ENCODE data around the gene APOC1.

Gene APOC1

DNA sequence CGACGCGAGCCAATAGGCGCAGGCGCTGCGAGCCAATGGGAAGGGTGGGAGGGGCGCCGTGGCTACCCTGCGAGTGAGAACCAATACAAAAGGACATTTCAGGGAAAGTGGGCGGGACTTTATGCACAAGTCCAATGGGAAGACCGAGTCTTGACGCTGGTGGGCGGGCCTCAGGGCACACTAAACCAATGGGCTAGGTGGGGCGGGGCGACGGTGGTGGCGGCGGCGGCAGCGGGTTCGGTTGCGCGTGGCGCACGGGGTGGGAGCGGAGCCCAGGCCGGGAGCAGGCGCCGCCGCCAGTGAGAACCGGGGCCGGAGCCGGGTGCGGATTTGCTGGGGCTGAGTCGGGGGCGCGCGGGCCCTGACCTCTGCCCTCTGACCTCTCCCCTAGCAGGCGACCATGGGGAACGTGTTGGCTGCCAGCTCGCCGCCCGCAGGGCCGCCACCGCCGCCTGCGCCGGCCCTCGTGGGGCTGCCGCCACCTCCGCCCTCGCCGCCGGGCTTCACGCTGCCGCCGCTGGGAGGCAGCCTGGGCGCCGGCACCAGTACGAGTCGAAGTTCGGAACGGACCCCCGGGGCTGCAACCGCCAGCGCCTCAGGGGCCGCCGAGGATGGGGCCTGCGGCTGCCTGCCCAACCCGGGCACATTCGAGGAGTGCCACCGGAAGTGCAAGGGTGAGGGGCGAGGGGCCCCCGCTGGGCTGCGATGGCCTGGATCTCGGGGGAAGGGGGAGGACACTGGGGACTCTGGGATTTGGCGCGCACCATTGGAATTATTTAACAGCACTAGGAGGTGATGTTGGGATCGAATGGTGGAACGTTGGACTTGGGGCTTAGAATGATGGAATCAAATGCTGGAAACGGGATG is 23.2 kb upstream of the APOC1 start, which contains the start of gene TOMM40:
Gene TOMM40, plus strand, starts transcription at position 239 of the 867 bp plus-strand sequence. Its CDS starts 162 bp downstream, at position 401.
- H3K9ac ChIP-seq (ENCODE audit: low read length) = peak within 1 kb of the TSS; percentile 87
- H3K27me3 ChIP-seq (ENCODE audit: control insufficient read depth, insufficient read depth, low read length) = no peaks in the 10 kb centered on the region
- H3K36me3 ChIP-seq (ENCODE audit: control insufficient read depth, low read depth, low read length) = peaks cover 54% of the 10 kb centered on the region
- H3K4me1 ChIP-seq (ENCODE audit: control insufficient read depth, low read depth, low read length) = peaks cover 8% of the 10 kb centered on the region
- peak within 1 kb of the TSS; percentile 84 for H3K27ac ChIP-seq (ENCODE audit: low read length)
- peak within 1 kb of the TSS; percentile 99 for H3K4me3 ChIP-seq (ENCODE audit: low read length)
- no peaks in the 10 kb centered on the region for H3K9me3 ChIP-seq (ENCODE audit: control insufficient read depth, low read depth, low read length)

DNA sequence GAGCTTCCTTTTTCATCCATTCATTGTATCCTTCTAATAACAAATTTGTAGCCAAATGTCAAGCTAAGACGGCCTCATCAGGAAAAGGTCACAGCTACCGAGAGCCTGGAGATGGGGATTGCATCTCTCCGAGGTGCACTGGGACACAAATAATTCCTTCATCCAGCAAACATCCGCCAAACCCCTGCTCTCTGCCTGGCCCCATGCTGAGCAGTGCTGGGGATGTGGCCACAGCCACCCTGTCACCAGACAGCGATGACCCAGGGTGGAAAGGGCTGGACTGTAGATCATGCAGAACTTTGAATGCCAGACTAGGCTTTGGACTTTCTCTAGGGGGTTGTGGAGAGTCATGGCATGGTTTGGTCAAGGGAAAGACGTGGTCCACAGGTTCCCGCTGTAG is 21.5 kb upstream of the APOC1 start:
- H3K4me1 ChIP-seq (ENCODE audit: control insufficient read depth, low read depth, low read length) = peaks cover 8% of the 10 kb centered on the region
- no peaks in the 10 kb centered on the region for H3K9me3 ChIP-seq (ENCODE audit: control insufficient read depth, low read depth, low read length)
- H3K27me3 ChIP-seq (ENCODE audit: control insufficient read depth, insufficient read depth, low read length) = no peaks in the 10 kb centered on the region
- H3K27ac ChIP-seq (ENCODE audit: low read length) = no peak overlapping the region
- H3K4me3 ChIP-seq (ENCODE audit: low read length) = no peak overlapping the region
- H3K36me3 ChIP-seq (ENCODE audit: control insufficient read depth, low read depth, low read length) = peaks cover 61% of the 10 kb centered on the region
- no peak overlapping the region for H3K9ac ChIP-seq (ENCODE audit: low read length)

DNA sequence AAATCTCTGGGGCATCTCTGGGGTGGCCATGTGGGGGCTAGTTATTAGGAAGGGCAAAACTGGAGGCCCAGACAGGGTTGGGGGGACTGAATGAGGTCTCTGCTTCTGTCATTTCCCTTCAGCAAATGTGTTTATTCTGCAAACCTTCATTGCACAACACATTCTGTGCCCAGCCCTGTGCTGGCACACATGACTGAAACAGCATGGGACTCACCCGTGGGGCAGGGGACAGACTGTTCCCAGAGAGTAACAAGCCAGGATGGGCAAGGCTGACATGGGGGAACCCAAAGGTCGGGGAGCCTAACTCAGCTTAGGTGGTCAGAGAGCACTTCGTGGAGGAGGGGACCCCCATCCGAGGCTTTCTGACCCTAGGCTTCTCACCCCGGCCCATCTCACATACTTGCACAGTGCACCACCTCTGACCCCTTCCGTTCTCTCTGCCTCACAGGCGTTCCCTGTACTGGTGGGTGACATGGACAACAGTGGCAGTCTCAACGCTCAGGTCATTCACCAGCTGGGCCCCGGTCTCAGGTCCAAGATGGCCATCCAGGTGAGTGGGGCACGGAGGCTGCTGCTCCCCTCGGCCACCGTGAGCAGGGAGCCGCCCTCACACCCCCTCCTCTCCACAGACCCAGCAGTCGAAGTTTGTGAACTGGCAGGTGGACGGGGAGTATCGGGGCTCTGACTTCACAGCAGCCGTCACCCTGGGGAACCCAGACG is 20.9 kb upstream of the APOC1 start:
- H3K9ac ChIP-seq (ENCODE audit: low read length) = no peak overlapping the region
- no peaks in the 10 kb centered on the region for H3K27me3 ChIP-seq (ENCODE audit: control insufficient read depth, insufficient read depth, low read length)
- no peak overlapping the region for H3K27ac ChIP-seq (ENCODE audit: low read length)
- H3K36me3 ChIP-seq (ENCODE audit: control insufficient read depth, low read depth, low read length) = peaks cover 63% of the 10 kb centered on the region
- H3K9me3 ChIP-seq (ENCODE audit: control insufficient read depth, low read depth, low read length) = no peaks in the 10 kb centered on the region
- peaks cover 8% of the 10 kb centered on the region for H3K4me1 ChIP-seq (ENCODE audit: control insufficient read depth, low read depth, low read length)
- H3K4me3 ChIP-seq (ENCODE audit: low read length) = no peak overlapping the region

DNA sequence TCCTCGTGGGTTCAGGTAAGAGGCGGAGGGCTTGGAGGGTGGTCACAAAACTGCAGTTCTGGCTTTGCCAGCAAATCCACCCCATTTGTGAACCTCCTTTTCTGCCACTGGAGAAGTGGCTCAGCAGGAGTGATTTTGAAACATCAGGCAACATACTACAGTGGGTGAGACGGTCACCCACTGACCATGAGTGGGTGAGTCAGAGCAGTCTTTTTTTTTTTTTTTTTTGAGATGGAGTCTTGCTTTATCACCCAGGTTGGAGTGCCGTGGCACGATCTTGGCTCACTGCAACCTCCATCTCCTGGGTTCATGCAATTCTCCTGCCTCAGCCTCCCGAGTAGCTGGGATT is 20.4 kb upstream of the APOC1 start:
- Histone ChIP-seq H3K4me1 (ENCODE audit: control insufficient read depth, low read depth, low read length) (peaks cover 8% of the 10 kb centered on the region), H3K27me3 (ENCODE audit: control insufficient read depth, insufficient read depth, low read length) (no peaks in the 10 kb centered on the region), H3K9ac (ENCODE audit: low read length) (no peak overlapping the region), H3K9me3 (ENCODE audit: control insufficient read depth, low read depth, low read length) (no peaks in the 10 kb centered on the region), H3K36me3 (ENCODE audit: control insufficient read depth, low read depth, low read length) (peaks cover 63% of the 10 kb centered on the region), H3K4me3 (ENCODE audit: low read length) (no peak overlapping the region), H3K27ac (ENCODE audit: low read length) (no peak overlapping the region)

DNA sequence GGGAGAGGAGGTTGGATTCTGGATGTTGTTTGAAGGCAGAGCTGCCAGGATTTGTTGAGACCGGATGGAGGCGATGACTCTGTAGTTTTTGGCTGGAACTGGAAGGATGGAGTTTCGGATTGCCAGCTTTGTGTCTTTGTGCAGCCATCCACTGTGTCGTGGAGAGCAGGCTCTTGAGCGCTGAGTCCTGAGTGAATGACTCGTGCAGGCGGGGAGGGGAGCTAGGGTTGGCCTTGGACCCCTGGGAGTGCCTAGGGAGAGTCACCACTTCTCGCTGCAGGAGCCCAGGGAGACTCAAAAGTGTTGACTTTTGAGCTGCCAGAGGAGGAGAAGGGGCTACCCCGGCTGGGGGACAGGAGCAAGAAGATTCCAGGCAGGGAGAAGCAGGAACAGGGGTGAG is 19.5 kb upstream of the APOC1 start:
- H3K4me3 ChIP-seq (ENCODE audit: low read length) = no peak overlapping the region
- H3K9ac ChIP-seq (ENCODE audit: low read length) = no peak overlapping the region
- H3K4me1 ChIP-seq (ENCODE audit: control insufficient read depth, low read depth, low read length) = peaks cover 8% of the 10 kb centered on the region
- no peaks in the 10 kb centered on the region for H3K27me3 ChIP-seq (ENCODE audit: control insufficient read depth, insufficient read depth, low read length)
- H3K36me3 ChIP-seq (ENCODE audit: control insufficient read depth, low read depth, low read length) = peaks cover 71% of the 10 kb centered on the region
- H3K9me3 ChIP-seq (ENCODE audit: control insufficient read depth, low read depth, low read length) = no peaks in the 10 kb centered on the region
- no peak overlapping the region for H3K27ac ChIP-seq (ENCODE audit: low read length)

DNA sequence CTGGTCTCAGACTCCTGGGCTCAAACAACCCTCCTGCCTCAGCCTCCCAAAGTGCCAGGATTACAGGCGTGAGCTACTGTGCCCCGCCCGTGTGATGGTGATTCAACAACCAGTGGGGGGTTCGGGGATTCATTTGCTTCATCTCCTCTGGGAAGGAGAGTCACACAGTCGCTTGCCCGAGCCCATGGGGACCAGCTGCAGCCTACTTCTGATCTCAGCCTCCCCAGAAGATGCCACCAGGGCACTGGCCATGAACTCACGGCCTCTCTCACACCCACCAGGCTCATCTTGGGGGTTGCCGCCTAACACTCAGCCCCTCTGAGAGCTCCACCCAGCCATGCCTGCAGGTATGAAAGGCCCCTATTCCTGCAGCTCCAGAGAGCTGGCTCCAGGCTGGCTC is 16.6 kb upstream of the APOC1 start:
- peaks cover 78% of the 10 kb centered on the region for H3K36me3 ChIP-seq (ENCODE audit: control insufficient read depth, low read depth, low read length)

DNA sequence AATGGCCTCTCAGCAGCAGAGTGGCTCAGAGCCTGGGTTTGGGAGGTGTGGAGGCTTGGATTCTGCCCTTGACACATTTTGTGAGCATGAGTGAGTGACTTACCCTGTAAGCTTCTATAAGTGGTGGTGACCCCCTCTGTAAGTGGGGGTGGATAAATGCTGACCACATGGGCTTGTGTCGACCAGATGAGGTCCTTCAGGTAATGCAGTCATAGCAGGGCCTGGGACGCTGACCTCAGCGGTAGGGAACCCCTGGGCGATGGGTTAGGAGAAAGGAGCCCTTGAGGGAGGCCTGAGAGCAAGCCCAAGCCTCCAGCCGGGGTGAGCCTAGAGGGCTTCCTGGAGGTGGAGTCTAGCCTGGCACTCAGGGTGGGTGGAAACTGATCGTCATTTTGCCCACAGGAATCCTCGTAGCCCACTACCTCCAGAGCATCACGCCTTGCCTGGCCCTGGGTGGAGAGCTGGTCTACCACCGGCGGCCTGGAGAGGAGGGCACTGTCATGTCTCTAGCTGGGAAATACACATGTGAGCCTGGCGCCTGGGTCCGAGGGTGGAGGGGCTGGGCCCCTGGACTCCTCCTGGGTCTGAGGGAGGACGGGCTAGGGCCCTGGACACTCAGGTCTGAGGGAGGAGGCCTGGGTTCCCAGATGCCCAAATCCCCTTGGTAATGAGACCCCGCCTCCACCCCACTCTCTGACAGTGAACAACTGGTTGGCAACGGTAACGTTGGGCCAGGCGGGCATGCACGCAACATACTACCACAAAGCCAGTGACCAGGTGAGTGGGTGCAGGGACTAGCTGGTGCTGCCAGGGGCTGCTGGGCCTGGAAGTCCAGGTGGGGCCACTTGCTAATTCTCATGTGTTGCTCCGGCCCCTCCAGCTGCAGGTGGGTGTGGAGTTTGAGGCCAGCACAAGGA is 13.8 kb upstream of the APOC1 start:
- H3K4me3 ChIP-seq (ENCODE audit: low read length) = no peak overlapping the region
- H3K36me3 ChIP-seq (ENCODE audit: control insufficient read depth, low read depth, low read length) = peaks cover 53% of the 10 kb centered on the region
- peaks cover 4% of the 10 kb centered on the region for H3K4me1 ChIP-seq (ENCODE audit: control insufficient read depth, low read depth, low read length)
- H3K27ac ChIP-seq (ENCODE audit: low read length) = no peak overlapping the region
- H3K9ac ChIP-seq (ENCODE audit: low read length) = no peak overlapping the region
- no peaks in the 10 kb centered on the region for H3K27me3 ChIP-seq (ENCODE audit: control insufficient read depth, insufficient read depth, low read length)
- no peaks in the 10 kb centered on the region for H3K9me3 ChIP-seq (ENCODE audit: control insufficient read depth, low read depth, low read length)

More for the DNA sequence above, 16.6 kb upstream of the APOC1 start:
- Histone ChIP-seq H3K4me1 (ENCODE audit: control insufficient read depth, low read depth, low read length) (no peaks in the 10 kb centered on the region), H3K27ac (ENCODE audit: low read length) (no peak overlapping the region), H3K9me3 (ENCODE audit: control insufficient read depth, low read depth, low read length) (no peaks in the 10 kb centered on the region), H3K4me3 (ENCODE audit: low read length) (no peak overlapping the region), H3K9ac (ENCODE audit: low read length) (no peak overlapping the region), H3K27me3 (ENCODE audit: control insufficient read depth, insufficient read depth, low read length) (no peaks in the 10 kb centered on the region)

DNA sequence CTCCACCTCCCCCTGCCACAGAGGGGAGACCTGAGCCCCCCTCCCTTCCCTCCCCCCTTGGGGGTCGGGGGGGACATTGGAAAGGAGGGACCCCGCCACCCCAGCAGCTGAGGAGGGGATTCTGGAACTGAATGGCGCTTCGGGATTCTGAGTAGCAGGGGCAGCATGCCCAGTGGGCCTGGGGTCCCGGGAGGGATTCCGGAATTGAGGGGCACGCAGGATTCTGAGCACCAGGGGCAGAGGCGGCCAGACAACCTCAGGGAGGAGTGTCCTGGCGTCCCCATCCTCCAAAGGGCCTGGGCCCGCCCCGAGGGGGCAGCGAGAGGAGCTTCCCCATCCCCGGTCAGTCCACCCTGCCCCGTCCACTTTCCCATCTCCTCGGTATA is 11.2 kb upstream of the APOC1 start:
- H3K36me3 ChIP-seq (ENCODE audit: control insufficient read depth, low read depth, low read length) = peaks cover 41% of the 10 kb centered on the region
- H3K4me3 ChIP-seq (ENCODE audit: low read length) = no peak overlapping the region
- no peak overlapping the region for H3K9ac ChIP-seq (ENCODE audit: low read length)
- H3K4me1 ChIP-seq (ENCODE audit: control insufficient read depth, low read depth, low read length) = peaks cover 4% of the 10 kb centered on the region
- H3K27ac ChIP-seq (ENCODE audit: low read length) = no peak overlapping the region
- no peaks in the 10 kb centered on the region for H3K9me3 ChIP-seq (ENCODE audit: control insufficient read depth, low read depth, low read length)
- H3K27me3 ChIP-seq (ENCODE audit: control insufficient read depth, insufficient read depth, low read length) = no peaks in the 10 kb centered on the region

DNA sequence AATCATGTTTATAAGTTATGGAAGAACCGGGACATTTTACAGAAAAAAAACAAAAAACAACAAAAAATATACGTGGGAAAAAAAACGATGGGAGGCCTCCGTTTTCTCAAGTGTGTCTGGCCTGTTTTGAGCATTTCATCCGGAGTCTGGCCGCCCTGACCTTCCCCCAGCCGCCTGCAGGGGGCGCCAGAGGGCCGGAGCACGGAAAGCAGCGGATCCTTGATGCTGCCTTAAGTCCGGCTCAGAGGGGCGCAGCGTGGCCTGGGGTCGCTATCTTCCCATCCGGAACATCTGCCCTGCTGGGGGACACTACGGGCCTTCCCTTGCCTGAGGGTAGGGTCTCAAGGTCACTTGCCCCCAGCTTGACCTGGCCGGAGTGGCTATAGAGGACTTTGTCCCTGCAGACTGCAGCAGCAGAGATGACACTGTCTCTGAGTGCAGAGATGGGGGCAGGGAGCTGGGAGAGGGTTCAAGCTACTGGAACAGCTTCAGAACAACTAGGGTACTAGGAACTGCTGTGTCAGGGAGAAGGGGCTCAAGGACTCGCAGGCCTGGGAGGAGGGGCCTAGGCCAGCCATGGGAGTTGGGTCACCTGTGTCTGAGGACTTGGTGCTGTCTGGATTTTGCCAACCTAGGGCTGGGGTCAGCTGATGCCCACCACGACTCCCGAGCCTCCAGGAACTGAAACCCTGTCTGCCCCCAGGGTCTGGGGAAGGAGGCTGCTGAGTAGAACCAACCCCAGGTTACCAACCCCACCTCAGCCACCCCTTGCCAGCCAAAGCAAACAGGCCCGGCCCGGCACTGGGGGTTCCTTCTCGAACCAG is 10.6 kb upstream of the APOC1 start:
- Histone ChIP-seq H3K4me3 (ENCODE audit: low read length) (no peak overlapping the region), H3K9ac (ENCODE audit: low read length) (no peak overlapping the region), H3K4me1 (ENCODE audit: control insufficient read depth, low read depth, low read length) (peaks cover 4% of the 10 kb centered on the region), H3K36me3 (ENCODE audit: control insufficient read depth, low read depth, low read length) (peaks cover 40% of the 10 kb centered on the region), H3K9me3 (ENCODE audit: control insufficient read depth, low read depth, low read length) (no peaks in the 10 kb centered on the region), H3K27ac (ENCODE audit: low read length) (no peak overlapping the region), H3K27me3 (ENCODE audit: control insufficient read depth, insufficient read depth, low read length) (no peaks in the 10 kb centered on the region)

DNA sequence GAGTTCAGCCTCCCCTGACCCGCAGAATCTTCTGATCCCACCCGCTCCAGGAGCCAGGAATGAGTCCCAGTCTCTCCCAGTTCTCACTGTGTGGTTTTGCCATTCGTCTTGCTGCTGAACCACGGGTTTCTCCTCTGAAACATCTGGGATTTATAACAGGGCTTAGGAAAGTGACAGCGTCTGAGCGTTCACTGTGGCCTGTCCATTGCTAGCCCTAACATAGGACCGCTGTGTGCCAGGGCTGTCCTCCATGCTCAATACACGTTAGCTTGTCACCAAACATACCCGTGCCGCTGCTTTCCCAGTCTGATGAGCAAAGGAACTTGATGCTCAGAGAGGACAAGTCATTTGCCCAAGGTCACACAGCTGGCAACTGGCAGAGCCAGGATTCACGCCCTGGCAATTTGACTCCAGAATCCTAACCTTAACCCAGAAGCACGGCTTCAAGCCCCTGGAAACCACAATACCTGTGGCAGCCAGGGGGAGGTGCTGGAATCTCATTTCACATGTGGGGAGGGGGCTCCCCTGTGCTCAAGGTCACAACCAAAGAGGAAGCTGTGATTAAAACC is 9.9 kb upstream of the APOC1 start:
- no peak overlapping the region for H3K27ac ChIP-seq (ENCODE audit: low read length)
- no peak overlapping the region for H3K9ac ChIP-seq (ENCODE audit: low read length)
- no peaks in the 10 kb centered on the region for H3K9me3 ChIP-seq (ENCODE audit: control insufficient read depth, low read depth, low read length)
- no peaks in the 10 kb centered on the region for H3K27me3 ChIP-seq (ENCODE audit: control insufficient read depth, insufficient read depth, low read length)
- no peak overlapping the region for H3K4me3 ChIP-seq (ENCODE audit: low read length)
- peaks cover 4% of the 10 kb centered on the region for H3K4me1 ChIP-seq (ENCODE audit: control insufficient read depth, low read depth, low read length)
- peaks cover 36% of the 10 kb centered on the region for H3K36me3 ChIP-seq (ENCODE audit: control insufficient read depth, low read depth, low read length)
